ENCODE results near the gene PTPRG.

Gene PTPRG

GRCh38 chr3:61875976-61876671 lies 314.8 kb downstream of the PTPRG start:
- no peak for DNase-seq

GRCh38 chr3:61876797-61877196 lies 315.4 kb downstream of the PTPRG start:
- DNase-seq, result no peak

- DNase-seq, result no peak
These were observed 316.2 kb downstream of the PTPRG start for GRCh38 chr3:61877359-61878138.

GRCh38 chr3:61882253-61882652 lies 320.9 kb downstream of the PTPRG start:
- DNase-seq, result no peak

GRCh38 chr3:61884794-61885193 lies 323.4 kb downstream of the PTPRG start:
- DNase-seq, result no peak

- DNase-seq, result no peak
These were observed 324.0 kb downstream of the PTPRG start for GRCh38 chr3:61885414-61885813.

- no peak for DNase-seq
These were observed 325.8 kb downstream of the PTPRG start for GRCh38 chr3:61887206-61887605.

- DNase-seq, result no peak
These were observed 327.9 kb downstream of the PTPRG start for GRCh38 chr3:61889259-61889658.

GRCh38 chr3:61890167-61890566 lies 328.8 kb downstream of the PTPRG start:
- DNase-seq, result no peak

- DNase-seq, result no peak
These were observed 329.2 kb downstream of the PTPRG start for GRCh38 chr3:61890586-61890985.

- no peak for DNase-seq
These were observed 331.5 kb downstream of the PTPRG start for GRCh38 chr3:61892891-61893290.

GRCh38 chr3:61893840-61894566 lies 332.6 kb downstream of the PTPRG start:
- DNase-seq, result no peak

- DNase-seq, result peak; percentile 30
These were observed 333.9 kb downstream of the PTPRG start for GRCh38 chr3:61894988-61895935.

- DNase-seq, result no peak
These were observed 334.9 kb downstream of the PTPRG start for GRCh38 chr3:61896251-61896650.

- DNase-seq, result no peak
These were observed 336.5 kb downstream of the PTPRG start for GRCh38 chr3:61897848-61898247.

GRCh38 chr3:61899700-61900462 lies 338.5 kb downstream of the PTPRG start:
- no peak for DNase-seq

GRCh38 chr3:61901496-61901895 lies 340.1 kb downstream of the PTPRG start:
- no peak for DNase-seq

- no peak for DNase-seq
These were observed 340.6 kb downstream of the PTPRG start for GRCh38 chr3:61901986-61902385.

GRCh38 chr3:61903074-61903473 lies 341.7 kb downstream of the PTPRG start:
- no peak for DNase-seq

GRCh38 chr3:61903931-61904657 lies 342.7 kb downstream of the PTPRG start:
- DNase-seq, result no peak

GRCh38 chr3:61907210-61907795 lies 345.9 kb downstream of the PTPRG start:
- no peak for DNase-seq

Data from hematopoietic multipotent progenitor cell treated with erythropoietin and hydrocortisone succinate and interleukin-3 and kit ligand, for 6 days (in vitro differentiated cells).